ENCODE results near the gene TMEM63A. TPM values are rescaled to one million over a fixed set of nuclear protein-coding genes. Genes with fewer than 3 reads are reported as not detected.

TMEM63A gene
- total and polyA plus RNA-seq, 2 donors (not counting 3 experiments of a cell fraction or from before 2014, with no cell fraction given), result 28.7 to 41.4 TPM

GRCh38 chr1:225848030-225848955, 33.9 kb downstream of the TMEM63A start:
- intact Hi-C loops (cut with micrococcal nuclease), result loop anchor here (5.0 kb wide), 1 partner anchor 64 kb away; no protein-coding TSS in a partner anchor
- no TSS peak for BruUV-seq (replicated peaks)
- POLR2A ChIA-PET, result no interaction called here

More at GRCh38 chr1:225848030-225848955, 33.9 kb downstream of the TMEM63A start:
- Histone ChIP-seq H3K4me3 (replicated peaks in 1 of 3; ENCODE audit: insufficient read depth in 1 of 3, low read depth in 1 of 3, low read length in 3 of 3) (no peak overlapping the region), H3K27me3 (ENCODE audit: control insufficient read depth in 2 of 2, insufficient read depth in 2 of 2, low read length in 2 of 2) (no peaks in the 10 kb centered on the region), H3K4me2 (ENCODE audit: insufficient read depth, low read length) (no peak overlapping the region), H2AFZ (ENCODE audit: low read depth, low read length) (no peak overlapping the region), H3K9me1 (replicated peaks; ENCODE audit: control insufficient read depth, extremely low read depth, insufficient read depth, low read length) (no peaks in the 10 kb centered on the region), H3K9me3 (replicated peaks; ENCODE audit: control insufficient read depth, insufficient read depth, low read length) (no peaks in the 10 kb centered on the region), H3K4me1 (ENCODE audit: control insufficient read depth, extremely low read depth, insufficient read depth, low read length) (no peaks in the 10 kb centered on the region), H3K27ac (ENCODE audit: insufficient read depth, low read depth, low read length) (no peak overlapping the region), H3K79me2 (ENCODE audit: control insufficient read depth, insufficient read depth, low read length) (no peaks in the 10 kb centered on the region), H3K36me3 (ENCODE audit: control insufficient read depth in 2 of 2, extremely low read depth in 1 of 2, insufficient read depth in 2 of 2, low read length in 2 of 2) (peaks cover 0 to 7% of the 10 kb centered on the region in 2 experiments), H4K20me1 (replicated peaks; ENCODE audit: control insufficient read depth, extremely low read depth, insufficient read depth, low read length) (no peaks in the 10 kb centered on the region), H3K9ac (replicated peaks; ENCODE audit: extremely low read depth, insufficient read depth, low read length) (no peak overlapping the region)
- CTCF ChIA-PET, result interaction anchor here (1.0 to 2.6 kb wide), 2 partner anchors 16 to 63 kb away, joined by 3 to 8 read pairs; no protein-coding TSS in a partner anchor
- DNase-seq (ENCODE audit: low read depth, low spot score) (no peak), FAIRE-seq (no peak)
- TF ChIP-seq POLR2A (IDR thresholded peaks at IDR 0.05; ENCODE audit: low read depth, low read length), result no peak
- no peak for TF ChIP-seq FOS (IDR thresholded peaks at IDR 0.05; ENCODE audit: borderline replicate concordance, insufficient read depth, low read length)
- no peak for TF ChIP-seq MAX (IDR thresholded peaks at IDR 0.05; ENCODE audit: insufficient read depth, insufficient read length)
- no peak for TF ChIP-seq JUN (IDR thresholded peaks at IDR 0.05; ENCODE audit: borderline replicate concordance, insufficient read depth, insufficient read length, low read depth)
- no peak for TF ChIP-seq GATA2 (IDR thresholded peaks at IDR 0.05; ENCODE audit: insufficient read depth, insufficient read length, low read depth, low read length)
- no peak for TF ChIP-seq MYC (IDR thresholded peaks at IDR 0.05; ENCODE audit: low read depth, low read length)
- TF ChIP-seq EZH2 (IDR thresholded peaks at IDR 0.05; ENCODE audit: borderline replicate concordance, low read depth, low read length, severe bottlenecking), result no peak
- TF ChIP-seq POLR2AphosphoS5 (IDR thresholded peaks at IDR 0.05; ENCODE audit: insufficient read depth, low read depth, low read length), result no peak
- no peak for TF ChIP-seq CTCF (IDR thresholded peaks at IDR 0.05; ENCODE audit: extremely low read depth in 1 of 2, insufficient read depth in 1 of 2, low read depth in 1 of 2, low read length in 2 of 2)
- dilution Hi-C loops (cut with MboI; ENCODE audit: extremely low pct_ligation_motif_present, low sequenced_read_pairs), result no loop called here

Measured in endothelial cell of umbilical vein (primary cell).